HL-60 (cell line): ENCODE measurements around the gene FAR1.

Experiments used
- GABPA ChIP-seq: IDR thresholded peaks from 2 replicates; pipeline ENCODE4 v1.6.1; 2012; ENCODE audit warnings: low read depth
- POLR2AphosphoS5 ChIP-seq: IDR thresholded peaks from 2 replicates; pipeline ENCODE4 v1.6.1; 2012; ENCODE audit warnings: low read depth
- SPI1 ChIP-seq: IDR thresholded peaks from 2 replicates; pipeline ENCODE4 v1.6.1; 2012; ENCODE audit warnings: low read depth, mild to moderate bottlenecking, borderline replicate concordance
- TF ChIP-seq, protein P1 (sequence below): IDR thresholded peaks from one replicate; pipeline ENCODE4 v1.5.1; 2011; ENCODE audit warnings: low read length, control low read depth, inconsistent platforms; ENCODE audit not compliant: insufficient read depth
- TF ChIP-seq, protein P2 (sequence below): IDR thresholded peaks from 2 replicates; pipeline ENCODE4 v1.6.1; 2012; ENCODE audit warnings: low read depth; ENCODE audit not compliant: insufficient replicate concordance

DNA sequence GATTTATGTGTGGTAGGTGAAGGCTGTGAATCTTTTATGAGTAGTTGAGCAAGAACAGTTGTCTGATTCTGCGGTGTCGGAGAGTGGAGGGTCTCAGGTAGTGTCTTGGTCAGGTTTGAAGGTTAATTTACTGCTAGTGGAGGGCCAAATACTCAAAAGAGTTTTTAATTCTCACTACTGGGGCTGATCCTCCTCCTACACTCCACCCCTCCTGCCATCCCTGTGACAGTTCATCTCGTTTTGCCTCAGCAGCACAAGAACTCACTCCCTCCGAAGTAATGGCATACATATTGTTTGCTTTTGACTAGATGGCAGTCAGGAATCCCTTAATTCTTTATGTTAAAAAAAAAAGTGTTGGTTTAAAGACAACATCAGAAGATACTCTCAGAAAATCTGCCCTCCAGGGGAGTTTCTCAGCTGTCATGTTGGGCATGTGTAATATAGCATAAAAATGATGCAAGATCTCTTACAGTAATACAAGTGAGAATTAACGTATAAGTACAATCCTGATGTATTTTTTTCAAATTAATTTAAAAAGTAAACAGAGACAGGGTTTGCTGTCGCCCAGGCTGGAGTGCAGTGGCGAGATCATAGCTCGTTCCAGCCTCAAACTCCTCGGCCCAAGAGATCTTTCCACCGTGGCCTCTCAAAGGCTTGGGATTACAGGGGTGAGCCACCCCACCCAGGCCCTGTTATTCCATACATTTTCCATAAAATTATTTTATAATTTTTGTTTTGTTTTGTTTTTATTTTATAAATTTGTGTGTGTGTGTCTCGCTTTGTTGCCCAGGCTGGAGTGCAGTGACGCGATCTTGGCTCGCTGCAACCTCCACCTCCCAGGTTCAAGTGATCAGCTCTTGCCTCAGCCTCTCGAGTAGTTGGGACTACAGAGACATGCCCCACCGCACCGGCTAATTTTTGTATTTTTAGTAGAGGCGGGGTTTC, 1.3 kb downstream of the FAR1 start:
- TF ChIP-seq, protein P1, sequence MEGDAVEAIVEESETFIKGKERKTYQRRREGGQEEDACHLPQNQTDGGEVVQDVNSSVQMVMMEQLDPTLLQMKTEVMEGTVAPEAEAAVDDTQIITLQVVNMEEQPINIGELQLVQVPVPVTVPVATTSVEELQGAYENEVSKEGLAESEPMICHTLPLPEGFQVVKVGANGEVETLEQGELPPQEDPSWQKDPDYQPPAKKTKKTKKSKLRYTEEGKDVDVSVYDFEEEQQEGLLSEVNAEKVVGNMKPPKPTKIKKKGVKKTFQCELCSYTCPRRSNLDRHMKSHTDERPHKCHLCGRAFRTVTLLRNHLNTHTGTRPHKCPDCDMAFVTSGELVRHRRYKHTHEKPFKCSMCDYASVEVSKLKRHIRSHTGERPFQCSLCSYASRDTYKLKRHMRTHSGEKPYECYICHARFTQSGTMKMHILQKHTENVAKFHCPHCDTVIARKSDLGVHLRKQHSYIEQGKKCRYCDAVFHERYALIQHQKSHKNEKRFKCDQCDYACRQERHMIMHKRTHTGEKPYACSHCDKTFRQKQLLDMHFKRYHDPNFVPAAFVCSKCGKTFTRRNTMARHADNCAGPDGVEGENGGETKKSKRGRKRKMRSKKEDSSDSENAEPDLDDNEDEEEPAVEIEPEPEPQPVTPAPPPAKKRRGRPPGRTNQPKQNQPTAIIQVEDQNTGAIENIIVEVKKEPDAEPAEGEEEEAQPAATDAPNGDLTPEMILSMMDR: no peak
- TF ChIP-seq, protein P2, sequence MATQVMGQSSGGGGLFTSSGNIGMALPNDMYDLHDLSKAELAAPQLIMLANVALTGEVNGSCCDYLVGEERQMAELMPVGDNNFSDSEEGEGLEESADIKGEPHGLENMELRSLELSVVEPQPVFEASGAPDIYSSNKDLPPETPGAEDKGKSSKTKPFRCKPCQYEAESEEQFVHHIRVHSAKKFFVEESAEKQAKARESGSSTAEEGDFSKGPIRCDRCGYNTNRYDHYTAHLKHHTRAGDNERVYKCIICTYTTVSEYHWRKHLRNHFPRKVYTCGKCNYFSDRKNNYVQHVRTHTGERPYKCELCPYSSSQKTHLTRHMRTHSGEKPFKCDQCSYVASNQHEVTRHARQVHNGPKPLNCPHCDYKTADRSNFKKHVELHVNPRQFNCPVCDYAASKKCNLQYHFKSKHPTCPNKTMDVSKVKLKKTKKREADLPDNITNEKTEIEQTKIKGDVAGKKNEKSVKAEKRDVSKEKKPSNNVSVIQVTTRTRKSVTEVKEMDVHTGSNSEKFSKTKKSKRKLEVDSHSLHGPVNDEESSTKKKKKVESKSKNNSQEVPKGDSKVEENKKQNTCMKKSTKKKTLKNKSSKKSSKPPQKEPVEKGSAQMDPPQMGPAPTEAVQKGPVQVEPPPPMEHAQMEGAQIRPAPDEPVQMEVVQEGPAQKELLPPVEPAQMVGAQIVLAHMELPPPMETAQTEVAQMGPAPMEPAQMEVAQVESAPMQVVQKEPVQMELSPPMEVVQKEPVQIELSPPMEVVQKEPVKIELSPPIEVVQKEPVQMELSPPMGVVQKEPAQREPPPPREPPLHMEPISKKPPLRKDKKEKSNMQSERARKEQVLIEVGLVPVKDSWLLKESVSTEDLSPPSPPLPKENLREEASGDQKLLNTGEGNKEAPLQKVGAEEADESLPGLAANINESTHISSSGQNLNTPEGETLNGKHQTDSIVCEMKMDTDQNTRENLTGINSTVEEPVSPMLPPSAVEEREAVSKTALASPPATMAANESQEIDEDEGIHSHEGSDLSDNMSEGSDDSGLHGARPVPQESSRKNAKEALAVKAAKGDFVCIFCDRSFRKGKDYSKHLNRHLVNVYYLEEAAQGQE: no peak
- TF ChIP-seq POLR2AphosphoS5 (no peak), SPI1 (no peak), GABPA (no peak)
